GM12878 (cell line): ENCODE measurements around the gene ABHD8. TPM values are rescaled to one million over a fixed set of nuclear protein-coding genes. Genes with fewer than 3 reads are reported as not detected.

ENCODE experiments used
- BACH1 ChIP-seq: fragments of 450-650 bp; IDR thresholded peaks from 2 replicates; pipeline ENCODE4 v1.6.1; 2017; ENCODE audit warnings: mild to moderate bottlenecking, borderline replicate concordance
- E4F1 ChIP-seq: fragments of 450-650 bp; IDR thresholded peaks from 2 replicates; pipeline ENCODE4 v1.6.1; 2018; ENCODE audit warnings: borderline replicate concordance, mild to moderate bottlenecking; ENCODE audit not compliant: partially characterized antibody
- HSF1 ChIP-seq: fragments of 150-350 bp; IDR thresholded peaks from 2 replicates; pipeline ENCODE4 v1.6.1; 2014; ENCODE audit warnings: mild to moderate bottlenecking, low read depth, low read length
- JUND ChIP-seq: IDR thresholded peaks from 2 replicates; pipeline ENCODE4 v1.6.1; 2012; ENCODE audit warnings: low read depth, mild to moderate bottlenecking, low read length, improper control_type of control experiment, moderate library complexity
- MYB ChIP-seq: fragments of 150-350 bp; IDR thresholded peaks from 2 replicates; pipeline ENCODE4 v1.6.1; 2014; ENCODE audit warnings: mild to moderate bottlenecking, low read depth, low read length, borderline replicate concordance
- SMC3 ChIP-seq: IDR thresholded peaks from 2 replicates; pipeline ENCODE4 v1.6.1; 2011; ENCODE audit warnings: low read length, improper control_type of control experiment, borderline replicate concordance
- SRF ChIP-seq, 2 experiments: IDR thresholded peaks; 2 replicates each; pipeline ENCODE4 v1.6.1; 2011; ENCODE audit warnings: low read depth in 2 of 2, low read length in 2 of 2, mild to moderate bottlenecking in 1 of 2, moderate library complexity in 1 of 2
- TAF1 ChIP-seq: IDR thresholded peaks from 2 replicates; pipeline ENCODE4 v1.6.1; 2011; ENCODE audit warnings: mild to moderate bottlenecking, low read depth, low read length, borderline replicate concordance
- ZBTB4 ChIP-seq: fragments of 450-650 bp; formaldehyde crosslinking; IDR thresholded peaks from 2 replicates; pipeline ENCODE4 v1.4.0; 2022; ENCODE audit warnings: mild to moderate bottlenecking, moderate library complexity
- polyA plus RNA-seq, 11 experiments: library from polyadenylated mRNA; depleted of rRNA in 4 of 11; unstranded in 6 of 11; stranded (reverse) in 5 of 11; fragments of >200 nt; fragmentation: Nextera tagmentation in 4 of 11; fragmentation: Illumina TruSeq in 1 of 11; extraction: Ambion mirVana in 4 of 11; extraction: Trizol in 1 of 11; gene quantifications; 1 replicate in 1 of 11; 2 replicates in 10 of 11; pipeline versions ENCODE4 v1.2.1 to v1.2.3, GENCODE V29; 2011 to 2016; ENCODE audit warnings: inconsistent platforms in 2 of 11, missing spikeins in 2 of 11, low read depth in 1 of 11
- total RNA-seq, 4 experiments: library from RNA; depleted of rRNA in 3 of 4; stranded (reverse); fragments of >200 nt in 3 of 4; fragmentation: Illumina TruSeq in 1 of 4; extraction: Trizol in 1 of 4; gene quantifications; 2 replicates each; pipeline versions ENCODE4 v1.2.1 to v1.2.3, GENCODE V29; 2013 to 2021
- TF ChIP-seq, protein P1 (sequence below): fragments of 450-650 bp; formaldehyde crosslinking; IDR thresholded peaks from 2 replicates; pipeline ENCODE4 v1.4.0; 2020; ENCODE audit warnings: mild to moderate bottlenecking, moderate library complexity
- TF ChIP-seq, protein P2 (sequence below): fragments of 150-350 bp; IDR thresholded peaks from 2 replicates; pipeline ENCODE4 v1.6.1; 2016; ENCODE audit warnings: low read depth, low read length

The ABHD8 gene
- total and polyA plus RNA-seq, 10 of the 15 experiments (the other 5 are each of a cell fraction or from before 2014, with no cell fraction given): 0.03 to 12.5 (median 6.0) TPM

DNA sequence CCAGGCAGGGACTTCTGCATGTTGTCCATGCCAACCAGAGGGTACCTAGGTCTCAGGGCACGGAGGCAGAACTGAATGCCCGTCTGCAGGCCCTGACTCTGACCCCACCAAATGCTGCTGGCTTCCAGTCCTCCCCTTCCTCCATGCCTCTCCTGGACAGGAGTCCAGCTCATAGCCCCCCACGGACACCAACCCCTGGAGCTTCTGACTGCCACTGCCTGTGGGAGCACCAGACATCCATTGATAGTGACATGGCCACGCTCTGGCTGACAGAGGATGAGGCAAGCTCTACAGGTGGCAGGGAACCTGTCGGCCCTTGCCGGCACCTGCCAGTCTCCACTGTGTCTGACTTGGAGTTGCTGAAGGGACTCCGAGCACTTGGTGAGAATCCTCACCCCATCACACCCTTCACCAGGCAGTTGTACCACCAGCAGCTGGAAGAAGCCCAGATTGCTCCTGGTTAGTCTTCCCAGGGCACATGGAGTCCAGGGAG, 19.7 kb downstream of the ABHD8 start (continued):
- TF ChIP-seq, protein P1, sequence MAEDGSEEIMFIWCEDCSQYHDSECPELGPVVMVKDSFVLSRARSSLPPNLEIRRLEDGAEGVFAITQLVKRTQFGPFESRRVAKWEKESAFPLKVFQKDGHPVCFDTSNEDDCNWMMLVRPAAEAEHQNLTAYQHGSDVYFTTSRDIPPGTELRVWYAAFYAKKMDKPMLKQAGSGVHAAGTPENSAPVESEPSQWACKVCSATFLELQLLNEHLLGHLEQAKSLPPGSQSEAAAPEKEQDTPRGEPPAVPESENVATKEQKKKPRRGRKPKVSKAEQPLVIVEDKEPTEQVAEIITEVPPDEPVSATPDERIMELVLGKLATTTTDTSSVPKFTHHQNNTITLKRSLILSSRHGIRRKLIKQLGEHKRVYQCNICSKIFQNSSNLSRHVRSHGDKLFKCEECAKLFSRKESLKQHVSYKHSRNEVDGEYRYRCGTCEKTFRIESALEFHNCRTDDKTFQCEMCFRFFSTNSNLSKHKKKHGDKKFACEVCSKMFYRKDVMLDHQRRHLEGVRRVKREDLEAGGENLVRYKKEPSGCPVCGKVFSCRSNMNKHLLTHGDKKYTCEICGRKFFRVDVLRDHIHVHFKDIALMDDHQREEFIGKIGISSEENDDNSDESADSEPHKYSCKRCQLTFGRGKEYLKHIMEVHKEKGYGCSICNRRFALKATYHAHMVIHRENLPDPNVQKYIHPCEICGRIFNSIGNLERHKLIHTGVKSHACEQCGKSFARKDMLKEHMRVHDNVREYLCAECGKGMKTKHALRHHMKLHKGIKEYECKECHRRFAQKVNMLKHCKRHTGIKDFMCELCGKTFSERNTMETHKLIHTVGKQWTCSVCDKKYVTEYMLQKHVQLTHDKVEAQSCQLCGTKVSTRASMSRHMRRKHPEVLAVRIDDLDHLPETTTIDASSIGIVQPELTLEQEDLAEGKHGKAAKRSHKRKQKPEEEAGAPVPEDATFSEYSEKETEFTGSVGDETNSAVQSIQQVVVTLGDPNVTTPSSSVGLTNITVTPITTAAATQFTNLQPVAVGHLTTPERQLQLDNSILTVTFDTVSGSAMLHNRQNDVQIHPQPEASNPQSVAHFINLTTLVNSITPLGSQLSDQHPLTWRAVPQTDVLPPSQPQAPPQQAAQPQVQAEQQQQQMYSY (CRISPR knock-in tag): no peak
- TF ChIP-seq SRF (IDR thresholded peaks at IDR 0.05; ENCODE audit: low read depth in 2 of 2, low read length in 2 of 2) (no peak), ZBTB4 (CRISPR knock-in tag) (no peak), JUND (no peak), E4F1 (no peak), TAF1 (no peak), BACH1 (no peak), MYB (no peak), HSF1 (no peak), SMC3 (no peak)
- TF ChIP-seq, protein P2, sequence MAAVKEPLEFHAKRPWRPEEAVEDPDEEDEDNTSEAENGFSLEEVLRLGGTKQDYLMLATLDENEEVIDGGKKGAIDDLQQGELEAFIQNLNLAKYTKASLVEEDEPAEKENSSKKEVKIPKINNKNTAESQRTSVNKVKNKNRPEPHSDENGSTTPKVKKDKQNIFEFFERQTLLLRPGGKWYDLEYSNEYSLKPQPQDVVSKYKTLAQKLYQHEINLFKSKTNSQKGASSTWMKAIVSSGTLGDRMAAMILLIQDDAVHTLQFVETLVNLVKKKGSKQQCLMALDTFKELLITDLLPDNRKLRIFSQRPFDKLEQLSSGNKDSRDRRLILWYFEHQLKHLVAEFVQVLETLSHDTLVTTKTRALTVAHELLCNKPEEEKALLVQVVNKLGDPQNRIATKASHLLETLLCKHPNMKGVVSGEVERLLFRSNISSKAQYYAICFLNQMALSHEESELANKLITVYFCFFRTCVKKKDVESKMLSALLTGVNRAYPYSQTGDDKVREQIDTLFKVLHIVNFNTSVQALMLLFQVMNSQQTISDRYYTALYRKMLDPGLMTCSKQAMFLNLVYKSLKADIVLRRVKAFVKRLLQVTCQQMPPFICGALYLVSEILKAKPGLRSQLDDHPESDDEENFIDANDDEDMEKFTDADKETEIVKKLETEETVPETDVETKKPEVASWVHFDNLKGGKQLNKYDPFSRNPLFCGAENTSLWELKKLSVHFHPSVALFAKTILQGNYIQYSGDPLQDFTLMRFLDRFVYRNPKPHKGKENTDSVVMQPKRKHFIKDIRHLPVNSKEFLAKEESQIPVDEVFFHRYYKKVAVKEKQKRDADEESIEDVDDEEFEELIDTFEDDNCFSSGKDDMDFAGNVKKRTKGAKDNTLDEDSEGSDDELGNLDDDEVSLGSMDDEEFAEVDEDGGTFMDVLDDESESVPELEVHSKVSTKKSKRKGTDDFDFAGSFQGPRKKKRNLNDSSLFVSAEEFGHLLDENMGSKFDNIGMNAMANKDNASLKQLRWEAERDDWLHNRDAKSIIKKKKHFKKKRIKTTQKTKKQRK: no peak
